ENCODE data around the gene SMCO3.
"Not testable (repeated sequence)": the region's sequence is repeated elsewhere in the genome, so short reads cannot be mapped to it uniquely, and the experiment has no call there.

SMCO3 gene

DNA sequence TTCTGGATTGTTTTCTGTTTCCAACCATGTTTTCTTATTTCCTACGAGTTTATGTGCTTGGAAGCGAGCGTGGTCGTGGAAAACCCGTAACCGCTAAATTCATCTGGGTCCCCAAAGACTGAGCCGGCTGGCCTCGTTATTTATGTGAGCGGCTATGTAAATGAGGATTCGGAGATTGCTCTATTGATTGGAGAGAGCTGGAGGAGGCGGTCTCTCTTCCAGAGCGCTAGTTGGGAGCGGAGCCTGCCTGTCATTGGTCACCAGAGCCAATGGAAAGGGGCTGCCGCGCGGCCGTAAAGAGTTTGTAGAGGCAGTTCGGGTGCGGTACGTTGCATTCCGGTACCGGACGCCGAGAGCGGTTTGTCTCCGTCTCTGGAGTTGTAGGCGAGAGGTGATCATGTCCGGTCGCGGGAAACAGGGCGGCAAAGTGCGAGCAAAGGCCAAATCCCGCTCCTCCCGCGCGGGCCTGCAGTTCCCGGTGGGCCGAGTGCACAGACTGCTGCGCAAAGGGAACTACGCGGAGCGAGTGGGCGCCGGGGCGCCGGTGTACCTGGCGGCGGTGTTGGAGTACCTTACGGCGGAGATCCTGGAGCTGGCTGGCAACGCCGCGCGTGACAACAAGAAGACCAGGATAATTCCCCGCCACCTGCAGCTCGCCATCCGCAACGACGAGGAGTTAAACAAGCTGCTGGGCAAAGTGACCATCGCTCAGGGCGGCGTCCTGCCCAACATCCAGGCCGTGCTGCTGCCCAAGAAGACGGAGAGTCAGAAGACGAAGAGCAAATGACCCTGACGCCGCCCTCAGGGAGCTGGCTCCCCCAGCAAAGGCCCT is 39.7 kb downstream of the SMCO3 start:
- DNase-seq (ENCODE audit: low spot score) = peak; percentile 95

DNA sequence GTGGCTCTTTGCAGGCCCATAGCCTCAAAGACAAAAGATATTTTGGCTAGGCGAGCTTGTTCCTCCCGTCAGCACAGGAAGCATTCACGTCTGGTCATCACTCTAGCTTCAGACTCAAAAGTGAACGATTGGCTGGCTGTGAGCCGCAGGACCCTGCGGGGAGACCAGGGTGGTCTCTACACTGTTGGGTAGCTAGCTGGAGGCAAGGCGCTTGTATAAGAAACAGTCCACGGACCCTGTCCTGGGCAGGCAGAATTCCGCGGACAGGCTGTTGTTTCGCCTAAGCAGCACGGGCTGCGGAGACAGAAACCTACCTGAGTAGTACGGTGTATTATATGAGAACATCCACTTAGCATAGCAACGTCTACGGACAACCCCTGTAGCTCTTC is 40.3 kb downstream of the SMCO3 start:
- DNase-seq (ENCODE audit: low spot score) = no peak

DNA sequence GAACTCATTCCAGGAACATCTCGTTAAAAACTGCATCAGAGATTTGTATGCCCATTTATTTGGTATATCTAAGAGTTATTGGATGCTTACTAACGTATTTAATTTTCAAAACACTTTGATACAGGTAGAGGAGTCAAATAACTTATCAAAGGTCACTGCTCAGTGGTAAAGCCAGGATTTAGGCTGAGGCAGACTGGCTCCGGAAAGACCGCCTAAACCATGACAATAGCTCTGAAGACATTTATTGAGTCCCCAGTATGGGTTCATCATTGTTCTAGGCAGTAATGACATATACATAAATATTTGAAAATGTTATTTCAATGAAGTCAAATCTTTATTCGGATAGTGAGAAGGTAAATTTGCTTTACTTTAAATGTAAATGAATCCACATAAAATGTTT is 41.0 kb downstream of the SMCO3 start:
- DNase-seq (ENCODE audit: low spot score) = no peak

DNA sequence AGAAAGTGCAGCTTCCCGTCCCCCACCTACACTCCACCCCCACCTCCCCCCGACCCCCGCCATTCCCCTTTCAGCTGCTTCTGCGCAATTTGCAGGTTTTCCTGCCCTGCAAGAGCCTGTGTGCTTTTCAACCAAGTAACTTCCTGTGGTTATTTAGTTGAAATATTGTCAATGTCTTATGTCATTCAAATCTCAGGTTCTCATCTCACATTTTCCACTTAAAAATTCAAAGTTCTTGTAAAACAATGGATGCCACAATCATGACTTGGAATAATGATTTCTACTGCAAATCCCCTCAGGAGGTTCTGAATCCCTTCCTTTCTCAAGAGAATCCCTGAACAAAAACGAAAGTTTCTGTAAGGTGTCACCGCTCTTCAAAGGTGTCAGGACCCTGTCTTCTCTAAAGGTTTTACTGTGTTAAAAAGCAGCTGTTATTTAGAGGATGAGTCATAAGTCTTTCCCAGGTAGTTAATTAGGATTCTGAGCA is 42.3 kb downstream of the SMCO3 start:
- no peak for DNase-seq (ENCODE audit: low spot score)

DNA sequence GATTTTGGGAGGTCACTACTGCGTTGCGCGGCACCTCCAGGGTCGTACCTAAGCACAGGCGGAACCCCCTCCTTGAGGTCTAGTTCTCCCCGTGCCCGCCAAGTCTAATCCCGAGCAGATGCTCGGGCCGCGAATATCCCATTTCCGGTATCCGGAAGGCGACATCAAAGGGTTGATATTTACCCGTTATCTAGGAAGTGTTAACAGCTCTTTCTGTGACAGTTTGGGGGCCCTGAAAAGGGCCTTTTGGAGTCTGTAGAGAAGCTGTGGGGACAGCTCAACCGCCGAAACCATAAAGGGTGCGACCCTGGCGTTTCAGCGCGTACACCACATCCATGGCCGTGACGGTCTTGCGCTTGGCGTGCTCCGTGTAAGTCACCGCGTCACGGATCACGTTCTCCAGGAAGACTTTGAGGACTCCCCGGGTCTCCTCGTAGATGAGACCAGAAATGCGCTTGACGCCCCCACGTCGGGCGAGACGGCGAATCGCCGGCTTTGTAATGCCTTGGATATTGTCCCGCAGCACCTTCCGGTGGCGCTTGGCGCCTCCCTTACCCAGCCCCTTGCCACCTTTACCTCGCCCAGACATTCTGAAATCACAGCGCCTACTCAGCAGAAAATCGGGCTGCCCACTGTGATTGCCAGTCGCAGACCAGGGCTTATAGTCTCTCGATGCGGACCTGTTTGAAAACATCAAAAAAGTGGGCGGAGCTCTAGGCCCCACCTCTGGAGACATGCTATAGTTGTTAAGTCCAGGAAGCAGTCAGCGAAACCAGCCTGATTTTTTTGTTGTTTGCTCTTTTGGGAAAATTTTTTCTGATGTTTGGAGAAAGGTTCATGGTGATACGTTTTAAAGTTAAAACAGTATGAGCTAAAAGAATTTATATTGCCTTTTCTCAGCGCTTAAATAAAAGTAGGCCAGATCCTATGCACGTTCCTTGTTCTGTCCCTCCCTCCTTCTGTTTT is 43.2 kb downstream of the SMCO3 start:
- DNase-seq (ENCODE audit: low spot score) = peak; percentile 93

DNA sequence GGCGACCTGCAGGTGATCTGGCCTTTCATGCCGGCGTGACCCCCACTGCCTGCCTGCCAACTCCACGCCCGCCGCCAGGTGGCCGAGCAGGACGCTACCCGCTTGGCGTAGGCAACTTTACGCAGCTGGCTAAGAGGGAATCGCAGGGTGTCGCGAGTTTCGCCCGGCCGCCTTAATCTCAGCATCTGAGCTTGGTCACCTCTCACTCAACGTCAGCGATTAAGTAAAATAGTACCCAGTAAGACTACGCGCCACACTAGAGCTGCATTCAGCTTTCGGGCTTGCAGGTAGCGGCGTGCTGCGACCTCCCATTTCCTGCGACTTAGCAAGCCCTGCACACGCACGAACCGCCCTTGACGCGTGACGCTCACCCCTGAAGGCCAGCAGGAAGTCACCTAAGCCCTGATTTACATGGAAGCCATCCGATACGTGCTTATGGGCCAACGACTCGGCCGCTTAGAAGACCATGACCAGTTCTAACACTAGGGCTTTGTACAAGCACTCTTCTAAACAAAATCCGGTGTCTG is 44.0 kb downstream of the SMCO3 start:
- DNase-seq (ENCODE audit: low spot score) = peak; percentile 61

DNA sequence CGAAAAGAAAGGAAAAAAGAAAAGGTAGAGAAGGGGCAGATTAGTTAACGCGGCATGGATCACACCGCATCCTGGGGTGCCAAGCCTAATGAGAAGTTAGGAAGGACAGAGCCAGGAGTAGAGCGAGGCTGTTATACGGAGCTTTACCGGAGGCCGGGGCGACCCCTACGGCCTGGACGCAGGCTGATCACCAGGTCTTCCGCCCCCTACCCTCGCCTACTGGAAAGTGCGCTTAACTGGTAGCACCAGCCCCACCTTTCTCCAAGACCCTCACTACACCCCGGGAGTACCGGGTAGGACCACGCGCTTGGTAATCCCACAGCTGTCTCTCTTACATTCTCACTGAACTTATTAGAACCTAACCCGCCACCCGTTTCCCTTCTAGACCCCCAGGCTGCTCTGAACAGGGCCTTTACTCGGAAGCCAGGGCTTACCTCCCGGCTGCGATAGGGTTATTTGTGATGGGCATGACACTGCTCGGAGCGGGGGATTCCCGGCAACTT is 44.5 kb downstream of the SMCO3 start:
- no peak for DNase-seq (ENCODE audit: low spot score)

DNA sequence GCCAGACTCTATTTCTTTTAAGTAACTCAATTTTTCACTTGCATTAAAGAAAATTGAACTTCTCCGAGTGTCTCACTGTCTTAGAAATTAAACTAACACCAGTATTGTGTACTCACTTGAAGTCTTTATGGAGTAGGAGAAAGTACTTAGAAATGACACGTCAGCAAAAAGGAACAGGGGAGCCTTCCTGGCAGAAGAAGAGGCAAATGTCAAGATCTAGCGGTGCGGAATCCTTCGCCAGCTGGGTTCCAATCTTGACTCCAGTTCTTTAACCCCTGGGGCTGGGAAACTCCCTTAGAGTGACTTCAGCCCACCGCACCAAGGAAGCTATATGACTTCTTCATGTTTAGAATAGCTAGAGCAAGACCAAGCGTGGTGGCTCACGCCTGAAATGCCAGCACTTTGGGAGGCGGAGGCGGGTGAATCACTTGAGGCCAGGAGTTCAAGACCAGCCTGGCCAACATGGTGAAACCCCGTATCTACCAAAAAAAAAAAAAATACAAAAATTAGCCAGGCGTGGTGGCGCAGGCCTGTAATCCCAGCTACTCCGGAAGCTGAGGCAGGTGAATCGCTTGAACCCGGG is 45.1 kb downstream of the SMCO3 start:
- DNase-seq (ENCODE audit: low spot score) = no peak

DNA sequence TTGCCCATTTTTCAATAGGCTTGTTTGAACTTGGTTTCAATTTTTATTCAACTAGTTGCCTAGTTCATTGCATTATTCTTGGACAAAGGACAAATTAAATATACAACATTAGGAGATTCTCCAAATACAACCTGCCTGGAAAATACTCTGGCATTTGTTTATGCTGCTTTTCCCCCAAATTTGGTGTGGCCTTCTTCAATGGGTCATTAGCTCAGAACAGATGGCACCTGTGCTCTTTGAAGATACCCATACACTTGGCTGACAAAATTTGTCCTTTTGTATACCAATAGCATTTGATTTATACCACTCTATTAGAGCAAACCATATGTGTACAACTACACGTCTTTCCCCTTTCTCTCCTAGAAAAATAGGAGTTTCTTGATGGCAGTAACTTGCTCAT is 46.4 kb downstream of the SMCO3 start:
- no peak for DNase-seq (ENCODE audit: low spot score)

DNA sequence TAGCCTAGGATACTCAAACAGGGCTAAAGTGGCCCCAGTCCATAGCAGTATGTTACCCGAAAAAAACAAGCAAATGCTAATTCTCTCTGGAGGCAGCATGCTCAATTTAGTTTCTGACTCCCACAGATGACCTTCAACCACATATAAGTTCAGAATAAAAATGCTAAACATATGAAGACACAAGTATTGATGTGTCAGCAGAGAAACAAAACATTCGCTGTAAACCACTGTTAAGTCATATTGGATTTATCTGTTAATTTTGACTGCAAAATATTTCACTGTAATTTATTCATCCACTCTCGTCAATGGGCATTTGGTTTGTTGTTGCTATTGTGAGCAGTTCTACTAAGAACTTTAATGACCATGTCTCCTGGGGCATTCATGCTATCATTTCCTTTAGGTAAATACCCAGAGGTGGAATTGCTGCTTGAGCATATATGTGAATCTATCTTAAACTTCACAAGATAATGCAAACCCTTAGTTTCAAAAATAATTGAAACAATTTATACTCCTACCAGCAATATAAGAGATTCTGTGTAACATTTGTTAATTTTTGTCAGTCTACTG is 47.2 kb downstream of the SMCO3 start:
- no peak for DNase-seq (ENCODE audit: low spot score)

DNA sequence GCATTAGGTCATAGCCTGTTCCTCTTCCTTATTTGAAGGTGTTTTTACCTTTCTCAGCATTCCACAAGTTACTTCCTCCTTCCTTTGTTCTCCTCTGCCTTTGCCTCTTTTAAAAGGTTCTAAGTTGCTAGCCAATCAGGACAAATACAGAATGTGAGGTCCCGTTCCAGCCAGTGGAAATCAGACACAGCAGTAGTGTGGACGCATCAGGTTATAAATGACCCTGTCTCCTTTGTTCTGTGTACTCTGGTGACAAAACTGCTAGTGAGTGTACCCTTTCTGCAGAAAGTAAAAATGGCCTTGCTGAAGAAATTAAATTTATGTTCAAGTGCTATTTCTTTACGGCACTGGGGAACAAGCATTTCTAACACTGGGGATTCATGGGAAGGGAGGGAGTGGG is 48.0 kb downstream of the SMCO3 start:
- not testable (repeated sequence) for DNase-seq (ENCODE audit: low spot score)

DNA sequence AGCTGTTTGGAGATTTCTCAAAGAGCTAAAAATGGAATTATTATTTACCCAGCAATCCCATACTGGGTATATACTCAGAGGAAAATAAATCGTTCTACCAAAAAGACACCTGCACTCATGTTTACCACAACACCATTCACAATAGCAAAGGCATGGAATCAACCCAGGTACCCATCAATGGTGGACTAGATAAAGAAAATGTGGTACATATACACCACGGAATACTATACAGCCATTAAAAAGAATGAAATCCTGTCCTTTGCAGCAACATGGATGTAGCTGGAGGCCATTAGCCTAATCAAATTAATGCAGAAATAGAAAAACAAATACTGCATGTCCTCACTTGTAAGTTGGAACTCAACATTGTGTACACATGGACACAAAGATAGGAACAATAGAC is 48.6 kb downstream of the SMCO3 start:
- no peak for DNase-seq (ENCODE audit: low spot score)

DNA sequence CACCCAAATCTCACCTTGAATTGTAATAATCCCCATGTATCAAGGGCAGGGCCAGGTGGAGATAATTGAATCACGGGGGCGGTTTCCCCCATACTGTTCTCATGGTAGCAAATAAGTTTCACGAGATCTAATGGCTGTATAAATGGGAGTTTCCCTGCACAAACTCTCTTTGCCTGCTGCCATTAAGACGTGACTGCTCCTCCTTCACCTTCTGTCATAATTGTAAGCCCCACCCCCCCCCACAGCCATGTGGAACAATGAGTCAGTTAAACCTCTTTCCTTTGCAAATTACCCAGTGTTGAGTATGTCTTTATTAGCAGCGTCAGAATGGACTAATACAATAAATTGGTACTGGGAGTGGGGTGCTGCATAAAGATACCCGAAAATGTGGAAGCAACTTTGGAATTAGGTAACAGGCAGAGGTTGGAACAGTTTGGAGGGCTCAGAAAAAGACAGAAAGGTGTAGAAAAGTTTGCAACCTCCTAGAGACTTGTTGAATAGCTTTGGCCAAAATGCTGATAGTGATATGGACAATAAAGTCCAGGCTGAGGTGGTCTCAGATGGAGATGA is 54.2 kb downstream of the SMCO3 start:
- DNase-seq (ENCODE audit: low spot score) = not testable (repeated sequence)

DNA sequence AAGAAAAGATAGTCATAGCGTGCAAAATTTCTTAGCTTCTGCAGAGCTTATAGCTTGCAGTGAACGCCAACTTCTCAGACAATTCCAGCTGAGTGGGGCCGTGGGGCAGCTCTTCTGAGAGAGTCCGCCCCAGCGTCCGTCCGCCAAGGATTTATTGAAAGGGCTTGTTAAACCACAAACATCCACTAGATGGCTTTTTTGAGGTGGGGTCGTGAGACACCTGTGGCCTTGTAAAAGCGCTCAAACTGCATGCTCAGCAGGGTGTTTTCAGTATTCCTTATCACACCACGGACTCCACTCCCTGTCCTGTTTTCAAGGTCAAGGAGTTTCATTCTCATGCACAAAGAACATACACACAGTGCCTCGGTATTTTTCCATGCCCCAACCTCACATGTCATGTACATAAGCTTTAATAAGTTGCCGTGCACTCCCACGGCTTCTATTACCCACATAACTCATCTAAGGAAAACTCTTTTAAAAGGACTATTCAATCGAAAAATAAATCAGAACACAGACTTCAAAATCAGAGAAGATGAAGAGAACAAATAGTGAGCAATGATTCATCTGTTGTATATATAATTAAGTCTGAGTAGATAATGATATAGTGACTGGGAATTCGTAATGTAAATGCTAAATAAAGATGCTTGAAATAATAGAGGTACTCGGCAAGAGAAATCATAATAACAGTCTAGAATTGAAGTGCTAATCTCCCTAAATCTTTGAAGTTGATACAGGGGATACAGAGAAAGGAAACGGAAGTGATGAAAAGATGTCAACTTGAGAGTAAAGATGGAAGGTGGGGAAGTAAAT is 57.4 kb downstream of the SMCO3 start:
- DNase-seq (ENCODE audit: low spot score) = no peak
